Stimulated activated CD4-positive, alpha-beta T cell treated with anti-CD3 and anti-CD28 coated beads, Interleukin-4, amount 100 ng/mL, for 1 hour (primary cell): ENCODE measurements around the gene TMEM161A.

Experiments
- DNase-seq: peaks from one replicate; pipeline ENCODE4 v3.0.0-alpha.2; 2020

The TMEM161A gene

GRCh38 chr19:19095691-19096090, 42.6 kb downstream of the TMEM161A start:
- DNase-seq: no peak

- DNase-seq: no peak
Measured at GRCh38 chr19:19094513-19094912, 43.8 kb downstream of the TMEM161A start.

DNA sequence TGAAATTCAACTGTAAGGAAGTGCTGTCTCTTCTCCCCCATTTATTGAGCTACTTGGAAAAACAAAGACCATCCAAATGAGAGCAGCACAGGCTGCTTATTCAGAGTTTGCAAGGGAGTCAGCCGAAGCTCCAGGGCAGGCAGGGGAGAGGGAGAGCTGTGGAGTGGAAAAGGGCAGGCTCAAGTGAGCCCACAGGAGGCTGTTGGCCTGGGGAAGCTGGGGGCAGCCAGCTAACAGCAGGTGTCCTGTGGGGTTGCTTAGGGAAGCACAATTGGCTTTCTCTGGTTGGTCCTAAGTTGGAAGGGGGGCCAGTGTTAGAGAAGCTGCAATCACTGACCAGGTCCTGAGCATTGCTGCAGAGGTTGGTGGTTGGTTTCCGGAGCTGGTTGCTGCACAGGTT, 50.6 kb downstream of the TMEM161A start:
- no peak for DNase-seq

GRCh38 chr19:19083413-19084178, 54.7 kb downstream of the TMEM161A start:
- no peak for DNase-seq

DNA sequence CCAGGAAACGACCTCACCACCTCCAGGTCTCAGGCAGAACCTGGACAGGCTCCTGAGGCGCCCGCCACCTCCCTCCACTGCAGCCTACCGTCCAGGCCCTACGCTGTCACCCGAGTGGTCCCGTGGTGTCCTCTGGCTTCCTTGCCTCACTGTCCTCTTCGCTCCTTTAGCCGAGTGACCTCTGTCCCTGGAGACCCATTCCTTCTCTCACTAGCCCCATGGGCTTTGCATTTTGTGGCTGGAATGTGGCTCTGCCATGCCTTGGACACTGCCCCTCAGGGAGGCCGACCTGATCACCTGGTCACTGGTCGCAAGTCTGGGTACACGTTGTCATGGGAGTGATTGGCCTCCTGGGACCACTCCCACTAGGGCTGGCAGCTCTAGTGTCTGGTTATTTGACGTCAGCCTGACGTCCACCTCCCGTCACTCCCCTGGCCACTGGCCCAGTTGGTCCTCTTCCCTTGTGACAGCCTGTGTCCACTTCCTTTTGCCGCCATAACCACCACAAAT, 56.6 kb downstream of the TMEM161A start:
- DNase-seq: no peak

DNA sequence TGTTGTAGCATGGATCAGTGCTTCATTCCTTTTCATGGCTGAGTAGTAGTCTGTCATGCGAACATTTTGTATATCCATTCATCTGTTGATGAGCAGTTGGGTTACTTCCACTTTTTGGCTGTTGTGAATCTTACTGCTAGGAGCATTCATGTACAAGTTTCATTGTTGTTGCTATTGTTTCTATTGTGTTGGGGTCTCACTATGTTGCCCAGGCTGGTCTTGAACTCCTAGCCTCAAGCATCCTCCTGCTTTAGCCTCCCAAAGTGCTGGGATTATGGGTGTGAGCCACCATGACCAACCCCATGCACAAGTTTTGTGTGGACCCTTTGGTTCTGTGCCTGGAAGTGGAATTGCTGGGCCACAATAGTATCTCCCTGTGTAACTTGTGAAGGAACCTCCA, 58.7 kb downstream of the TMEM161A start:
- no peak for DNase-seq

- no peak for DNase-seq
Measured at GRCh38 chr19:19078801-19079200, 59.5 kb downstream of the TMEM161A start.

DNA sequence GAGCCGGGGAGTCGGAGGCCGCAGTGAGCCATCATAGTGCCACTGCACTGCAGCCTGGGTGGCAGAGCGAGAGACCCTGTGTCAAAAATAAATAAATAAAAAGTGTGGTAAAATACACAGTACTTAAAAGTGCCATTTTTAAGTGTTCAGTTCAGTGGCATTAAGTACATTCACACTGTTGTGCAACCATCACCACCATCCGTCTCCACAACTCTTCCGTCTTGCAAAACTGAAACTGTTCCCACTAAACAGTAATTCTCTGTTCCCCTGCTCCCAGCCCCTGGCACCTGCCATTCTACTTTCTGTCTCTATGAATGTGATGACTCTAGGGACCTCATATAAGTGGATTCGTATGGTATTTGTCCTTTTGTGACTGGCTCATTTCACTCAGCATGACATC, 61.2 kb downstream of the TMEM161A start:
- no peak for DNase-seq

DNA sequence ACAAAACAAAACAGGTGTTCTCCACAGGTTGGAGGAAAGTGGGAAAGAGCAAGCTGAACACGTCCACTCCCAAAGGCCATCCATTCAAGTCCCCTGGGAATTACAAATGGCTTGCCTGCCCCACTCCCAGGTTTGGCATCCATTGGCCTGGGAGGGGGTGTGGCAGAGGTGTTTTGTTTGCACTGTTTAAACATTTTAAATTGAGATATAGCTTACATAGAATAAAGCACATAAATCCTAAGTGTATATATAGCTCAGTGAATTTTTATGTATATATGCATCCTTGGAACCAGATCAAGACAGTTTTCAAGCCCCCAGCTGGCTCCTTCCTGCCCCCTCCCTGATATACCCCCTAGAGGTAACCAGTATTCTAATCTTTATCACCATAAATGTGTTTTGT, 61.8 kb downstream of the TMEM161A start:
- no peak for DNase-seq

DNA sequence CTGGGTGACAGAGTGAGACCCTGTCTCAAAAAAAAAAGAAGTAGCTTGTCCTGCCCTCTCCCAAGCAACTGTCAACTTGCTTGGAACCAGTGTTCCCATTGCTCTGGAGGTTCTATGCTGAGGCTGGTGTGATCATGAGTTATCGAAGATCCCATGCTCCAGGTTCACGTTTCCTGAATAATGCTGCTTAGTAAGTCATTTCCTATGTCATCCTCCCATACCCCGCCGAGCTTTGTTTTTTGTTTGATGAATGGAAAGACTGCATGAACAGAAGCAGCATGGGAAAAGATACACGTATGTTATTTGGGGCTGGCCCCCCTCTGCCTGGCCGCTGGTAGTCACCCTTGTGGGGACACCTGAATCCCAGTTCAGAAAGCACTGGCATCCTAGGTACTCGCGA, 63.2 kb downstream of the TMEM161A start:
- DNase-seq: no peak

- no peak for DNase-seq
Measured at GRCh38 chr19:19074196-19074882, 63.9 kb downstream of the TMEM161A start.

DNA sequence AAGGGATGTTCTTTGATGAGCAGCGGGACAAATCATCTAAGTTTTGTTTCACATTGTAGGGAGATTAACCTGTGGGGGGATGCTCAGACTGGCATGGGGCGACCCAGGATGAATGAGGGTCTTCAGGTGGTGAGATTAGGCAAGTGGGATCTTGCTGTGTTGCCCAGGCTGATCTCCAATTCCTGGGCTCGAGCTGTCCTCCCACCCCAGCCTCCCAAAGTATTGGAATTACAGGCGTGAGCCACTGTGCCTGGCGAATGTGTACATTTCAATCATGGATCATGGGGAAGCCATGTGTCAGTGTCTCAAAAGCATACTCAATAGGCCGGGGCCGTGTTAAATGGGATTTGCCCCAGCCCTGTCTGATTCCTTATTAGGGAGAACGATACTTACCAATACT, 66.4 kb downstream of the TMEM161A start:
- no peak for DNase-seq
